T-helper 1 cell (primary cell): ENCODE data around the gene FARP2.

ENCODE experiments used
- DNase-seq, 5 donors: peaks; one replicate each; pipeline ENCODE4 v3.0.0-alpha.2; 2012 to 2020

The FARP2 gene

GRCh38 chr2:241329669-241330615, 26.1 kb upstream of the FARP2 start:
- DNase-seq: no peak

- DNase-seq: no peak
Measured at GRCh38 chr2:241330616-241330981, 25.5 kb upstream of the FARP2 start.

GRCh38 chr2:241334813-241335212, 21.3 kb upstream of the FARP2 start:
- no peak for DNase-seq

- DNase-seq: no peak
Measured at GRCh38 chr2:241339839-241340630, 16.1 kb upstream of the FARP2 start.

GRCh38 chr2:241340631-241341163, 15.4 kb upstream of the FARP2 start:
- DNase-seq: no peak

- DNase-seq: no peak
Measured at GRCh38 chr2:241344925-241345651, 11.0 kb upstream of the FARP2 start.

GRCh38 chr2:241349941-241350340, 6.1 kb upstream of the FARP2 start:
- DNase-seq: no peak

GRCh38 chr2:241350530-241350877, 5.6 kb upstream of the FARP2 start:
- DNase-seq: no peak

GRCh38 chr2:241350878-241351639, 5.0 kb upstream of the FARP2 start:
- no peak for DNase-seq

GRCh38 chr2:241351640-241352031, 4.4 kb upstream of the FARP2 start:
- DNase-seq: no peak

GRCh38 chr2:241352227-241352626, 3.9 kb upstream of the FARP2 start:
- DNase-seq: no peak

GRCh38 chr2:241354668-241355658, 1.1 kb upstream of the FARP2 start:
- DNase-seq: peak; percentile 26 to 81 (median 66)

- no peak for DNase-seq
Measured at GRCh38 chr2:241356871-241357260, 781 bp downstream of the FARP2 start.

- no peak for DNase-seq
Measured at GRCh38 chr2:241357531-241357930, 1.4 kb downstream of the FARP2 start.

GRCh38 chr2:241358470-241358869, 2.4 kb downstream of the FARP2 start:
- DNase-seq: peak in 1 of 5 donors; percentile 41

GRCh38 chr2:241359481-241360045, 3.5 kb downstream of the FARP2 start:
- DNase-seq: no peak

GRCh38 chr2:241363426-241363825, 7.3 kb downstream of the FARP2 start:
- DNase-seq: no peak

- no peak for DNase-seq
Measured at GRCh38 chr2:241364781-241365180, 8.7 kb downstream of the FARP2 start.

GRCh38 chr2:241366678-241367077, 10.6 kb downstream of the FARP2 start:
- no peak for DNase-seq

- no peak for DNase-seq
Measured at GRCh38 chr2:241368643-241369042, 12.6 kb downstream of the FARP2 start.
